SK-N-MC (cell line): ENCODE data around the gene ZC3H4.
A peak's percentile ranks its signal among the peaks of the same experiment; 100 is the strongest.

Experiments
- DNase-seq: peaks from one replicate; pipeline ENCODE4 v3.0.0-alpha.2; 2011; ENCODE audit warnings: low read depth, low spot score
- H3K27ac ChIP-seq: fragments of 200-600 bp; sonication (generic); 2 replicates; pipeline ENCODE4 v1.5.1; 2016; ENCODE audit warnings: mixed run types
- H3K36me3 ChIP-seq: fragments of 200-600 bp; sonication (generic); 2 replicates; pipeline ENCODE4 v1.6.1; 2017; ENCODE audit warnings: antibody characterized with exemption, low read length, mixed read lengths; ENCODE audit not compliant: insufficient read depth
- H3K4me3 ChIP-seq: fragments of 200-600 bp; sonication (generic); 2 replicates; pipeline ENCODE4 v1.5.1; 2016
- H3K9ac ChIP-seq: fragments of 200-600 bp; sonication (generic); 2 replicates; pipeline ENCODE4 v1.8.0; 2017; ENCODE audit warnings: mixed run types, mixed read lengths; ENCODE audit not compliant: insufficient read length
- H3K9me3 ChIP-seq: fragments of 200-600 bp; sonication (generic); 2 replicates; pipeline ENCODE4 v1.6.1; 2017; ENCODE audit warnings: low read depth, mild to moderate bottlenecking, antibody characterized with exemption, low read length, moderate library complexity, mixed read lengths
- EZH2 ChIP-seq: fragments of 200-600 bp; sonication (generic); IDR thresholded peaks from one replicate; pipeline ENCODE4 v1.6.1; 2017; ENCODE audit warnings: antibody characterized with exemption
- FOXP2 ChIP-seq: optimal IDR thresholded peaks from 2 replicates; pipeline ENCODE3; 2011; ENCODE audit warnings: mild to moderate bottlenecking, moderate library complexity; ENCODE audit not compliant: insufficient read depth; ENCODE audit errors: extremely low read length, control extremely low read depth
- POLR2AphosphoS5 ChIP-seq: IDR thresholded peaks from 2 replicates; pipeline ENCODE4 v1.6.1; 2012; ENCODE audit warnings: mild to moderate bottlenecking, low read depth, low read length, borderline replicate concordance

Gene ZC3H4

GRCh38 chr19:47045867-47046470, 67.6 kb downstream of the ZC3H4 start:
- Histone ChIP-seq H3K36me3 (no peaks in the 10 kb centered on the region), H3K27ac (no peak overlapping the region), H3K9me3 (no peaks in the 10 kb centered on the region), H3K9ac (no peak overlapping the region), H3K4me3 (no peak overlapping the region)
- no peak for DNase-seq
- no peak for TF ChIP-seq FOXP2
- TF ChIP-seq EZH2: no peak
- TF ChIP-seq POLR2AphosphoS5: no peak

GRCh38 chr19:47044946-47045866, 68.4 kb downstream of the ZC3H4 start:
- Histone ChIP-seq H3K9me3 (no peaks in the 10 kb centered on the region), H3K36me3 (no peaks in the 10 kb centered on the region), H3K9ac (no peak overlapping the region), H3K4me3 (no peak overlapping the region), H3K27ac (no peak overlapping the region)
- TF ChIP-seq POLR2AphosphoS5 (no peak), FOXP2 (no peak), EZH2 (no peak)
- no peak for DNase-seq

- Histone ChIP-seq H3K27ac (no peak overlapping the region), H3K9ac (no peak overlapping the region), H3K9me3 (no peaks in the 10 kb centered on the region), H3K36me3 (no peaks in the 10 kb centered on the region), H3K4me3 (no peak overlapping the region)
- no peak for DNase-seq
- TF ChIP-seq POLR2AphosphoS5 (no peak), FOXP2 (no peak), EZH2 (no peak)
Observed at GRCh38 chr19:47040869-47041268, 72.7 kb downstream of the ZC3H4 start.

- H3K27ac ChIP-seq: no peak overlapping the region
- no peak overlapping the region for H3K9ac ChIP-seq
- no peaks in the 10 kb centered on the region for H3K9me3 ChIP-seq
- DNase-seq: no peak
- TF ChIP-seq FOXP2 (no peak), POLR2AphosphoS5 (no peak), EZH2 (no peak)
- H3K36me3 ChIP-seq: no peaks in the 10 kb centered on the region
- no peak overlapping the region for H3K4me3 ChIP-seq
Observed at GRCh38 chr19:47039239-47039874, 74.2 kb downstream of the ZC3H4 start.

GRCh38 chr19:47037766-47038165, 75.8 kb downstream of the ZC3H4 start:
- Histone ChIP-seq H3K27ac (no peak overlapping the region), H3K9ac (no peak overlapping the region), H3K36me3 (no peaks in the 10 kb centered on the region), H3K9me3 (no peaks in the 10 kb centered on the region), H3K4me3 (no peak overlapping the region)
- no peak for TF ChIP-seq FOXP2
- no peak for TF ChIP-seq POLR2AphosphoS5
- no peak for TF ChIP-seq EZH2
- no peak for DNase-seq

GRCh38 chr19:47036097-47036651, 77.4 kb downstream of the ZC3H4 start:
- peak overlapping the region; percentile 72 for H3K9ac ChIP-seq
- peak; percentile 30 for DNase-seq

GRCh38 chr19:47035127-47036096, 78.2 kb downstream of the ZC3H4 start:
- Histone ChIP-seq H3K9me3 (no peaks in the 10 kb centered on the region), H3K36me3 (no peaks in the 10 kb centered on the region), H3K9ac (peak overlapping the region; percentile 72), H3K4me3 (peak overlapping the region; percentile 90), H3K27ac (peak overlapping the region; percentile 66)
- DNase-seq: peak; percentile 55
- TF ChIP-seq FOXP2: peak; percentile 43
- TF ChIP-seq EZH2: no peak
- TF ChIP-seq POLR2AphosphoS5: peak; percentile 56

More at GRCh38 chr19:47036097-47036651, 77.4 kb downstream of the ZC3H4 start:
- no peak; the same call in 1 of the 2 replicates for TF ChIP-seq POLR2AphosphoS5
- no peak for TF ChIP-seq FOXP2
- TF ChIP-seq EZH2: no peak
- Histone ChIP-seq H3K9me3 (no peaks in the 10 kb centered on the region), H3K27ac (0 out of 2 replicates have a peak overlapping the region, but pooled peaks have one; percentile 27), H3K4me3 (peak overlapping the region; percentile 90), H3K36me3 (no peaks in the 10 kb centered on the region)
